COR-L47 (cell line): Measurements from ENCODE around the gene BTF3.
"Not testable (repeated sequence)": the region's sequence is repeated elsewhere in the genome, so short reads cannot be mapped to it uniquely, and the experiment has no call there.

Experiments
- DNase-seq: peaks from one replicate; lab custom pipeline; 2025; lab: John Stamatoyannopoulos, UW

The BTF3 gene

GRCh38 chr5:73486119-73486899 lies 11.9 kb upstream of the BTF3 start:
- no peak for DNase-seq

DNA sequence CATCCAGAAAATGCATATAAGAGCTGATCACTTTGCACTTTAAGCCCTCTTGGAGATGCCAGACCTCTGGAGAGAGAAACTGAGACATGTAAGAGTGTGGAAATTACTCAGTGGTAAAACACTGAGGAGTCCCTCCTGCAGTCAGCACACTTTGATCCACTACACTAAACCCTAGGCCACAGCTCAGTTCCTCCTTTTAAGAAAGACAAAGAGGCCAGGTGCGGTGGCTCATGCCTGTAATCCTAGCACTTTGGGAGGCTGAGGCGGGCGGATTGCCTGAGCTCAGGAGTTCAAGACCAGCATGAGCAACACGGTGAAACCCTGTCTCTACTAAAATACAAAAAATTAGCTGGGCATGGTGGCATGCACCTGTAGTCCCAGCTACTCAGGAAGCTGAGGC lies 11.0 kb upstream of the BTF3 start:
- not testable (repeated sequence) for DNase-seq

DNA sequence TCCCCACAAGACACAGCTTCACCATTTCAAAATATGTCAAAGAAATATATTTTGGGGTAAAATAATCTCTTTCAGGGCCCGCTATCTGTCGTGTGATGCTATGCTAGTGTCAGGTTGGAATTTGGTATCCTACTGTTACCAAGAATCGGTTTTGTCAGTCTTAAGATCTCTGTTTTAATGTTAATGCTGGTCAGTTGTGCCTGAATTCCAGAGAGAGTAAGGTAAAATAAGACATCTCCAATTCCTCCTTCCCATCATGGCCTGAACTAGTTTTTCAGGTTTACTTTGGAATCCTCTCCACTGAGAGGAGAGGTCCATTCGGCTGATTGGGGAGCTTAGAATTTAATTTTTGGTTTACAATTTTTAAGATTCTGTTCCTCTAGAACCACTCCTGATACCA lies 10.4 kb upstream of the BTF3 start:
- no peak for DNase-seq

- DNase-seq = no peak
These were observed 9.4 kb upstream of the BTF3 start for GRCh38 chr5:73488806-73489205.

DNA sequence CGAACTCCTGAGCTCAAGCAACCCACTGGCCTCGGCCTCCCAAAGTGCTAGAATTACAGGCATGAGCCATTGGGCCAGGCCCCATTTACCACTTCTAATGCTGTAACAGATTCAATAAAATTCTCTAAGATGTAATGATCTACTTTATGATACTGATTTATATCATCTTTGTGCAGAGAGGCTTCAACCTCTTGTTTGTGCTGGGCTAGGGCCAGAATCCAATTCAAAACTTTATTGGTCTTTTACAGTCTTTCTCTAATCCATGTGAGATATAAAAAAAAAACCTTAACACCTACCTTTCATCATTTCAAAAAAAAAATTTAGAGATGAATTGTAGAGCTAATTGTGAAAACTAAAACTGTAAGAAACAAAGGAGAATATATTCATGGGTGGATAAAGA lies 8.2 kb upstream of the BTF3 start:
- no peak for DNase-seq

DNA sequence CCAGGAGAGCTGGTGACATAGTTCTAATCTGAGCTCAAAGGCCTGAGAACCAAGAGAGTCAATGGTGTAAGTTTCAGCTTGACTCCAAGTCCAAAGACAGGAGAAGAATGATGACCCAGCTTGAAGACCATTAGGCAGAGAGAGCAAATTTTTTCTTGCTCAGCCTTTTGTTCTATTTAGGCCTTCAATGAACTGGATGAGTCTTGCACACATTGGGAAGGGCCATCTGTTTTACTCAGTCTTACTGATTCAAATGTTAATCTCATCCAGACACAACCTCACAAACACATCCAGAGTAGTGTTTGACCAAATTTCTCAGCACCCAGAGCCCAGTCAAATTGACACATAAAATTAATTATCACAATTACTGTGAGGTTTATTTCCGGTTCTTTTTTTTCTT lies 7.1 kb upstream of the BTF3 start:
- DNase-seq = no peak

DNA sequence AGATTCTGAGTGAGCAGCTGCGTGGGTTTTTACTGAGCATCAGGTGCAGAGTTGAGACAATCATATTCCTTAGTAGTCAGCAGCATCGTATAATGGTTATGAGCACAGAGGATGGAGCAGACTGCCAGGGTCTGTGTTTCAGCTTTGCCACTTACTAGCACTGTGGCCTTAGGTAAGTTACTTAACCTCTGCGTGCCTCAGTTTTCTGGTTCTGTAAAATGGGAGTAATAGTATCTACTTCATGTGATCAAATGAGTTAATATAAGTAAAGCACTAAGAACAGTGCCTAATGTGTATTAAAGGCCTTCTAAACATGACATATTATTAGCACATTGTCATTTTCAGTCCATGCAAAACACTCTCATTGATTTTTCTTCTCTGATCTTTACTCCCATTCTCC lies 4.8 kb upstream of the BTF3 start:
- no peak for DNase-seq

- no peak for DNase-seq
These were observed 3.5 kb upstream of the BTF3 start for GRCh38 chr5:73494721-73495120.

DNA sequence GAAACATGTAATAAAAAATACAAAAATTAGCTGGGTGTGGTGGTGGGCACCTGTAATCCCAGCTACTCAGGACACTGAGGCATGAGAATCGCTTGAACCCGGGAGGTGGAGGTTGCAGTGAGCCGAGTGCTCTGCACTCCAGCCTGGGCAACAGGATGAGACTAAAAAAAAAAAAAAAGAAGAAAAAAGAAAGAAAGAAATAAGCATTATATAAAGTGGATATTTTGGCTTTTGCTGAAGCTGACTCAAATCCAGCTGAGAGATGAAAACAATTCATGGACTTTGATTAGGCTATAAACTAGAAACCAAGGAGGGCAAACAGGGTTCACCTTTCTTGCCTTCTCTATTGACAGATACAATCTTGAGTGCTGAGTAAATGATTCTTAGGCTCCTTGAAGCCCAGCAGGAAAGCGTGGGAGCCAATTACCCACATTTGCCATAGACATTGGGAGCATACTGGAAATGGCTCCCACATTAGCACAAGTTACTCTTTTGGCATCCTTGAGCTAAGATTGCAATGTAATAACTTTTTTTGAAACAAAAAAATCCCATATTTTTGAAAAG lies 2.4 kb upstream of the BTF3 start:
- no peak for DNase-seq

DNA sequence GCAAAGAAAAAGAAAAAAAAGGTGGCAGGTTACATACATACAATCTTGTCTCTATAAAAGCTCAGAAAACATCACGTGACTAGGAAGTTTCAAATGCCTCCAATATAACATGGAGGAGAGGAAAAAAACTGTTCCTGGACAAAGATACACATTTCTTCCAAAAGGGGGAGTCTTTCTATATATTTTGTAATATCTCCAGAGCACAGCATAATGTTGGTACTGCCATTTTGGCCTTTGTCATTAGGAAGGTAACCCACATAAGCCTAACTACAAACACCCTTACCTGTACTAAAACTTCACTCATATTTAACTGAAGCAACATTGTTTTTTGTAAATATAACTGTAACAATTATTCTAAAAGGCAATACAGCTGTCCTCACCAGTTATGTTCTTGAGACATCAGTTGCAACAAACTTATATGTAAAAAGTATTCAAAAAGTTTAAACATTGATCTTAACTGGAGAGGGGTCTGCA lies 1.2 kb upstream of the BTF3 start:
- DNase-seq = peak; percentile 71

DNA sequence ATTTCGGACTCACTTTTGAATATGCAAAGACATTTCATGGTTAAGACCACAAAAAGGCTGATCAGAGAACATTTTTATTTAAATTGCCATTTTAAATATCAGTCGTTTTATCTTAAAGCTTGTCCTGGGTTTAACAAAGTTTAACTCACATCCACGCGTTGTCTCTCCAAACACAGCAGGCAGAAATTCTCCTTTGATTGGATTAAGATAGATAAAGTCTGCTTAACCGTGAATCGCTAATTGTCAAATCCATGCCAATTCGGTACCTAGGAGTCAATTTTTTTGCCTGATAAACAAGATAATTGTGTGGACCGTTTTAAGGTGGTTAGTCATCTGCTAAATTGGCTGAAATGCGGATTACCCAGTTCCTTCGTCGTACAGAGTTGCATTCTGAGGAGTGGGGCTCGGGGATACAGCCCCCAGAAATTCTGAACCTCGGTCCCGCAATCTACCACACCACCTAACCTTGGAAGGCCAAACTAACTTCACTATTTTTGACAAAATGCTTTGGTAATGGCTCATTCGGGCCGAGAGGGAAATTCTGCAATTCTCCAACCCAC lies 665 bp upstream of the BTF3 start:
- DNase-seq = peak; percentile 5

- DNase-seq = no peak
These were observed 945 bp downstream of the BTF3 start for GRCh38 chr5:73499187-73499586.

GRCh38 chr5:73499756-73500155 lies 1.5 kb downstream of the BTF3 start:
- DNase-seq = no peak

DNA sequence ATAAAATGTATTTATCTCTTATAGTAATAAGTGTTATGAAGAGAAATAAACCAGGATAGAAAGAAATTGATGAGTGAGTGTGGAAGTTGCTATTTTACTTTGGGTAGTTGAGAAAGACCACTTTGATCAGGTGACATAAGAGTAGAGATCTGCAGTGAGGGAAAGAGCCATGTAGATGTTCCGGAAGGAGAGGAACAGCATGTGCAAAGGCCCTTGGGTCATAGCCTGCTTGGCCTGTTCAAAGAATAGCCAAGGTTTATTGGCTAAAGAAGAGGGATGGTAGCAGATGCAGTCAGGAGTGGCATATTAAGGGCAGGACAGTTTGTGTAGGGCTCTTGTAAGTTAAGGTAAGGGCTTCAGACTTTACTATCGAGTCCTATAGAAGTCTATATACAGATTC lies 3.2 kb downstream of the BTF3 start:
- no peak for DNase-seq

- no peak for DNase-seq
These were observed 8.3 kb downstream of the BTF3 start for GRCh38 chr5:73506459-73506955.

DNA sequence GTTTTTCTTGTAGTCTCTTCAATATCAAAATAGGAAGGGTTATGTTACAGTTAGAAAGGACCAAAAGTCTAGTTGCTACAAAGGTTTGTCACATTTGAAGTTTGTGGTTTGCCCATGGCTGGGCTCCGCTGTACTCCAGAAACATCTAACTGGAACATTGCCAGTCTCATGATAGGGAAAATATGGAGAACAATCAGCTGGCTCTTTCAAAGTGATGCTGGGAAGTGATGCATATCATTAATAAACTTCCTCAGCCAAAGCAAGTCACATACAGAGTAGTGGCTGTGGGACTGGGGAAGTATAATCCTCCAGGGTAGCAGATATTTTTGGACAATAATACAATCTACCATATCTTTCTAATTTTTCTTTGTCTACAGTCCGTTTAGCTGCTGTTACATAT lies 8.8 kb downstream of the BTF3 start:
- no peak for DNase-seq

- not testable (repeated sequence) for DNase-seq
These were observed 10.3 kb downstream of the BTF3 start for GRCh38 chr5:73508521-73508920.

DNA sequence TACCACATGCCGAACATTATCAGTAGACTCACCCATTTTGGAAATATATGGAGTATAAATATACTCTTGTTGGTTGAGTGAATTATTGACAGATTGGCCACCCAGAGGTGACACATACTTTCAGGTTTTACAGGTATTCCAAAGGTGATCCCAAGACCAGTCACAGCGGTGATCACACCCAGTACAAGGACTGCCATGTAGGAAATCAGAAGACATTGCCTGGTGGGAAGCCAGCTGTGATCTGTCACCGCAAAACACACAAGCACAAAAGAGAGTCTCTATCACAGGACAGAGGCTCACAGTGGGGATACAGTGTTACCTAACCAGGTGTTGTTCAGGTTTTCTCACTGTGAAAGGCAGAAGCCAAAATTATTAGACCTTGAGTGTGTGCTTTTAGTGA lies 15.8 kb downstream of the BTF3 start:
- peak; percentile 64 for DNase-seq

DNA sequence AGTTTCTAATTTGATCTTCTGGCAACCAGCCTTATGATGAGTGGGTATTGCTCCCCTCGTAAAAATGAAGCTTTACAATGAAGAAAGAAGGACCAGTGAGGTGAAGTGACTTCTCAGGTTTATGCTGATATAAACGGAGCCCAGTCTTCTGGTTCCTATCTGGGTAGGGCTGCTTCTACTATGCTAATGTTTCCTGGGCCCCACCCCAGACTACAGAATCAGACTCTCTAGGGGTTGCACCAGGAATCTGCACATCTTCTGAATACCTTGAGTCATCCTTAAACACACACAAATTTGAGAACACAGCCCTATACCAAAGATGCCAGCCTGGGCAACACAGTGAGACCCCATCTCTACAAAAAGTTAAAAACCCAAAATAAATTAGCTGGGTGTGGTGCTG lies 16.2 kb downstream of the BTF3 start:
- no peak for DNase-seq

GRCh38 chr5:73515232-73515631 lies 17.0 kb downstream of the BTF3 start:
- peak; percentile 48 for DNase-seq

DNA sequence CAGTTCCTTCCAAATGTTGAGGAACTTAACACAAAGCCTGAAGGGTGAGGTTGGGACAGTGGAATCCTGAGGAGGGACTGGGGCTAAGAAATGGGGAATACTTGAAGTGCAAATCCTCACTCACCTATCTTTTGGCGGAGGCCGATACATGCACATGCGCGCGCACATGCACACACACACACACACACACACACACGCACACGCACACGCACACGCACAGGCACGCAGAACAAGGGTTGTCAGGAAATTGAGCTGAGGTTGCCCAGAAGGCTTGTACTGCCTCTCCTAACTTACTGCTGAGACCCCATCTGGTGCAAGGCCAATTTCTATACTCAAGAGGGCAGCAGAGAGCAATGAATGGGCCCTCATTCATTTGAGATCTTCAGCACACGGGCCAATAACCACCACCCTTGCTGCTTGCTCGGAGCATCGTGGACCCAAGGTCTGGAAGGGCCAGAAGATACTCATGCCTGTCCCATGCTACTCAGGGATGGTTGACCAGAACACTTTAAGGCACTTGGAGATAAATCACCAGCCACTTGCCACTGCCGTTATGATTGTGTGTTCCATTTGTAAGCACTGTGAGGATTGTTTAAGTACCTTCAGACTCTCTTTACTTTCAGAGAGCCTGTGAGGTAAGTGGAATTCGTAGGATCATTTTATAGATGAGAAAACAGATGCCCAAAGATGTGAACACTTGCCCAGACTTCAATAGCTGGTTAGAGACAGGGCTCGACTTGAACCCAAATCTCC lies 21.5 kb downstream of the BTF3 start:
- DNase-seq = peak; percentile 71

- DNase-seq = no peak
These were observed 24.7 kb downstream of the BTF3 start for GRCh38 chr5:73522989-73523388.

DNA sequence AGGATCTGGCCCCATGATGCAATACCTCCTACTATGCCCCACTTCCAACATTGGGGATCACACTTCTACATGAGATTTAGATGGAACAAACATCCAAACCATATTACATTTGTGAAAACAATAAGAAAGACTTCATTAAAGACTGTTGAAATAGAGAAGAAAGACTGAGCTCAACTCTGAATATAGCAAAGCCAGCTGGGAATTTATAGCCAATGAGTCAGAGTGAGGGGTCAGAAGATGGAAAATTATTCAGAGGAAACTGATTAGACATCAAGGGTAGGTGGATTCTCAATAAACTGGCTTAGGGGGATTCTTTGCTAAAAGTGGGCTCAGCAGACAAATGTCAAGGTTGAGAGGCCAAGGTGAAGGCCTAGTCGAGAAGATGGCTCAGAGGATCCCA lies 25.6 kb downstream of the BTF3 start:
- no peak for DNase-seq
